ENCODE results near the gene C21orf91. TPM values are rescaled to one million over a fixed set of nuclear protein-coding genes. Genes with fewer than 3 reads are reported as not detected.

C21orf91 gene
- total and polyA plus RNA-seq, 2 donors (not counting 3 experiments of a cell fraction or from before 2014, with no cell fraction given): 1.3 to 4.2 TPM

- intact Hi-C loops (cut with micrococcal nuclease) (no loop called here), dilution Hi-C loops (cut with MboI; ENCODE audit: extremely low pct_ligation_motif_present, low sequenced_read_pairs) (no loop called here)
- Histone ChIP-seq H3K79me2 (ENCODE audit: control insufficient read depth, insufficient read depth, low read length) (no peaks in the 10 kb centered on the region), H3K9me1 (replicated peaks; ENCODE audit: control insufficient read depth, extremely low read depth, insufficient read depth, low read length) (no peaks in the 10 kb centered on the region), H3K27me3 (ENCODE audit: control insufficient read depth in 2 of 2, insufficient read depth in 2 of 2, low read length in 2 of 2) (peaks cover 0 to 3% of the 10 kb centered on the region in 2 experiments), H3K4me2 (ENCODE audit: insufficient read depth, low read length) (no peak overlapping the region), H3K9ac (replicated peaks; ENCODE audit: extremely low read depth, insufficient read depth, low read length) (no peak overlapping the region), H2AFZ (ENCODE audit: low read depth, low read length) (no peak overlapping the region), H3K4me3 (replicated peaks in 1 of 3; ENCODE audit: insufficient read depth in 1 of 3, low read depth in 1 of 3, low read length in 3 of 3) (no peak overlapping the region), H4K20me1 (replicated peaks; ENCODE audit: control insufficient read depth, extremely low read depth, insufficient read depth, low read length) (no peaks in the 10 kb centered on the region), H3K36me3 (ENCODE audit: control insufficient read depth in 2 of 2, extremely low read depth in 1 of 2, insufficient read depth in 2 of 2, low read length in 2 of 2) (no peaks in the 10 kb centered on the region), H3K4me1 (ENCODE audit: control insufficient read depth, extremely low read depth, insufficient read depth, low read length) (no peaks in the 10 kb centered on the region), H3K9me3 (replicated peaks; ENCODE audit: control insufficient read depth, insufficient read depth, low read length) (no peaks in the 10 kb centered on the region), H3K27ac (ENCODE audit: insufficient read depth, low read depth, low read length) (no peak overlapping the region)
- DNase-seq (ENCODE audit: low read depth, low spot score): no peak
- ChIA-PET CTCF (no interaction called here), POLR2A (no interaction called here)
- FAIRE-seq: no peak
- no peak for TF ChIP-seq FOS (IDR thresholded peaks at IDR 0.05; ENCODE audit: borderline replicate concordance, insufficient read depth, low read length)
- TF ChIP-seq EZH2 (IDR thresholded peaks at IDR 0.05; ENCODE audit: borderline replicate concordance, low read depth, low read length, severe bottlenecking): no peak
- TF ChIP-seq MAX (IDR thresholded peaks at IDR 0.05; ENCODE audit: insufficient read depth, insufficient read length): no peak
- TF ChIP-seq MYC (IDR thresholded peaks at IDR 0.05; ENCODE audit: low read depth, low read length): no peak
- no peak for TF ChIP-seq POLR2AphosphoS5 (IDR thresholded peaks at IDR 0.05; ENCODE audit: insufficient read depth, low read depth, low read length)
- TF ChIP-seq JUN (IDR thresholded peaks at IDR 0.05; ENCODE audit: borderline replicate concordance, insufficient read depth, insufficient read length, low read depth): no peak
- BruUV-seq (replicated peaks): no TSS peak
Observed at GRCh38 chr21:17823846-17824245, 4.7 kb upstream of the C21orf91 start.

GRCh38 chr21:17821121-17821520 is 2.0 kb upstream of the C21orf91 start:
- TF ChIP-seq GATA2 (IDR thresholded peaks at IDR 0.05; ENCODE audit: insufficient read depth, insufficient read length, low read depth, low read length) (no peak), MAX (IDR thresholded peaks at IDR 0.05; ENCODE audit: insufficient read depth, insufficient read length) (no peak), EZH2 (IDR thresholded peaks at IDR 0.05; ENCODE audit: borderline replicate concordance, low read depth, low read length, severe bottlenecking) (no peak), FOS (IDR thresholded peaks at IDR 0.05; ENCODE audit: borderline replicate concordance, insufficient read depth, low read length) (no peak), MYC (IDR thresholded peaks at IDR 0.05; ENCODE audit: low read depth, low read length) (no peak), POLR2A (IDR thresholded peaks at IDR 0.05; ENCODE audit: low read depth, low read length) (no peak), POLR2AphosphoS5 (IDR thresholded peaks at IDR 0.05; ENCODE audit: insufficient read depth, low read depth, low read length) (no peak), JUN (IDR thresholded peaks at IDR 0.05; ENCODE audit: borderline replicate concordance, insufficient read depth, insufficient read length, low read depth) (no peak)
- no peak overlapping the region for H3K4me3 ChIP-seq (replicated peaks in 1 of 3; ENCODE audit: insufficient read depth in 1 of 3, low read depth in 1 of 3, low read length in 3 of 3)
- H3K9ac ChIP-seq (replicated peaks; ENCODE audit: extremely low read depth, insufficient read depth, low read length): no peak overlapping the region
- no peak overlapping the region for H3K27ac ChIP-seq (ENCODE audit: insufficient read depth, low read depth, low read length)
- ChIA-PET CTCF (no interaction called here), POLR2A (no interaction called here)
- no peak overlapping the region for H3K4me2 ChIP-seq (ENCODE audit: insufficient read depth, low read length)
- dilution Hi-C loops (cut with MboI; ENCODE audit: extremely low pct_ligation_motif_present, low sequenced_read_pairs): no loop called here
- no peaks in the 10 kb centered on the region for H4K20me1 ChIP-seq (replicated peaks; ENCODE audit: control insufficient read depth, extremely low read depth, insufficient read depth, low read length)
- peaks cover 0 to 3% of the 10 kb centered on the region in 2 experiments for H3K27me3 ChIP-seq (ENCODE audit: control insufficient read depth in 2 of 2, insufficient read depth in 2 of 2, low read length in 2 of 2)
- DNase-seq (ENCODE audit: low read depth, low spot score) (no peak), FAIRE-seq (no peak)
- no peak overlapping the region for H2AFZ ChIP-seq (ENCODE audit: low read depth, low read length)
- no peaks in the 10 kb centered on the region for H3K79me2 ChIP-seq (ENCODE audit: control insufficient read depth, insufficient read depth, low read length)
- intact Hi-C loops (cut with micrococcal nuclease): no loop called here
- no TSS peak for BruUV-seq (replicated peaks)
- H3K9me1 ChIP-seq (replicated peaks; ENCODE audit: control insufficient read depth, extremely low read depth, insufficient read depth, low read length): no peaks in the 10 kb centered on the region
- H3K9me3 ChIP-seq (replicated peaks; ENCODE audit: control insufficient read depth, insufficient read depth, low read length): no peaks in the 10 kb centered on the region
- H3K36me3 ChIP-seq (ENCODE audit: control insufficient read depth in 2 of 2, extremely low read depth in 1 of 2, insufficient read depth in 2 of 2, low read length in 2 of 2): no peaks in the 10 kb centered on the region
- H3K4me1 ChIP-seq (ENCODE audit: control insufficient read depth, extremely low read depth, insufficient read depth, low read length): peaks cover 10% of the 10 kb centered on the region
